Brain microvascular endothelial cell (primary cell): ENCODE results near the gene MIP.
"Not testable (repeated sequence)": the region's sequence is repeated elsewhere in the genome, so short reads cannot be mapped to it uniquely, and the experiment has no call there.

Experiments
- DNase-seq: peaks from one replicate; pipeline ENCODE4 v3.0.0-alpha.2; 2020
- H3K27ac ChIP-seq: fragments of 250-450 bp; sonication (Bioruptor Pico); 2 replicates; pipeline ENCODE4 v1.5.1; 2020; ENCODE audit warnings: mild to moderate bottlenecking, moderate library complexity
- H3K27me3 ChIP-seq: fragments of 250-450 bp; sonication (Bioruptor Pico); replicated peaks from 2 replicates; pipeline ENCODE4 v1.5.1; 2020; ENCODE audit warnings: mild to moderate bottlenecking
- H3K36me3 ChIP-seq: fragments of 250-450 bp; sonication (Bioruptor Pico); replicated peaks from 2 replicates; pipeline ENCODE4 v1.5.1; 2020; ENCODE audit warnings: mild to moderate bottlenecking
- H3K4me3 ChIP-seq: 2 replicates; pipeline ENCODE4 v1.5.1; 2011; ENCODE audit warnings: low read depth, mild to moderate bottlenecking, control low read depth, low read length, moderate library complexity
- CTCF ChIP-seq: IDR thresholded peaks from 2 replicates; pipeline ENCODE4 v1.5.1; 2011; ENCODE audit warnings: low read depth, mild to moderate bottlenecking, moderate library complexity, low read length, control low read depth, inconsistent platforms; ENCODE audit errors: missing control alignments
- in situ Hi-C: cut with HindIII; loops from 2 replicates; pipeline ENCODE4 v1.10.0; 2017; ENCODE audit warnings: low sequenced_read_pairs, low pct_ligation_motif_present

Gene MIP

GRCh38 chr12:56450241-56450640 is 4.2 kb downstream of the MIP start:
- Histone ChIP-seq H3K4me3 (no peak overlapping the region), H3K27me3 (no peaks in the 10 kb centered on the region), H3K27ac (no peak overlapping the region), H3K36me3 (no peaks in the 10 kb centered on the region)
- in situ Hi-C loops, result no loop called here
- DNase-seq, result no peak
- no peak for TF ChIP-seq CTCF

- no peak for TF ChIP-seq CTCF
- in situ Hi-C loops, result no loop called here
- peak overlapping the region; percentile 82 for H3K4me3 ChIP-seq
These were observed 4.9 kb downstream of the MIP start for GRCh38 chr12:56449622-56449984.

GRCh38 chr12:56448860-56449621 is 5.4 kb downstream of the MIP start, which contains the start of gene TIMELESS:
TSS of gene TIMELESS (minus strand) at chr12:56449426. CDS start at chr12:56434170, 15,256 bp downstream.
- peak; percentile 72 for DNase-seq
- H3K27me3 ChIP-seq, result no peaks in the 10 kb centered on the region
- in situ Hi-C loops, result no loop called here
- no peak for TF ChIP-seq CTCF
- peak within 1 kb of the TSS; percentile 35 for H3K27ac ChIP-seq
- no peaks in the 10 kb centered on the region for H3K36me3 ChIP-seq
- peak within 1 kb of the TSS; percentile 82 for H3K4me3 ChIP-seq

More at GRCh38 chr12:56449622-56449984, 4.9 kb downstream of the MIP start:
- Histone ChIP-seq H3K36me3 (no peaks in the 10 kb centered on the region), H3K27me3 (no peaks in the 10 kb centered on the region), H3K27ac (peak overlapping the region; percentile 35)
- no peak for DNase-seq

GRCh38 chr12:56443208-56443607 is 11.2 kb downstream of the MIP start:
- H3K27ac ChIP-seq, in situ Hi-C loops, H3K36me3 ChIP-seq, H3K4me3 ChIP-seq, DNase-seq, H3K27me3 ChIP-seq: not testable (repeated sequence)

- in situ Hi-C loops, result no loop called here
These were observed 16.9 kb downstream of the MIP start for GRCh38 chr12:56437430-56438176.

More at GRCh38 chr12:56437430-56438176, 16.9 kb downstream of the MIP start:
- DNase-seq, result no peak
- TF ChIP-seq CTCF, result no peak
- no peak overlapping the region for H3K27ac ChIP-seq
- no peaks in the 10 kb centered on the region for H3K36me3 ChIP-seq
- no peak overlapping the region for H3K4me3 ChIP-seq
- H3K27me3 ChIP-seq, result no peaks in the 10 kb centered on the region
